Measurements from ENCODE around the gene DLEU7.

Gene DLEU7

GRCh38 chr13:50796463-50796862 lies 47.0 kb downstream of the DLEU7 start:
- no peak for DNase-seq (ENCODE audit: low read depth in 1 of 2, low spot score in 1 of 2)

- DNase-seq (ENCODE audit: low read depth in 1 of 2, low spot score in 1 of 2) = no peak
These were observed 49.3 kb downstream of the DLEU7 start for GRCh38 chr13:50794226-50794625.

- no peak for DNase-seq (ENCODE audit: low read depth in 1 of 2, low spot score in 1 of 2)
These were observed 50.5 kb downstream of the DLEU7 start for GRCh38 chr13:50793026-50793425.

GRCh38 chr13:50788551-50789210 lies 54.8 kb downstream of the DLEU7 start:
- no peak for DNase-seq (ENCODE audit: low read depth in 1 of 2, low spot score in 1 of 2)

GRCh38 chr13:50787316-50788195 lies 55.9 kb downstream of the DLEU7 start:
- no peak for DNase-seq (ENCODE audit: low read depth in 1 of 2, low spot score in 1 of 2)

GRCh38 chr13:50783717-50784290 lies 59.7 kb downstream of the DLEU7 start:
- DNase-seq (ENCODE audit: low read depth in 1 of 2, low spot score in 1 of 2) = no peak

- no peak for DNase-seq (ENCODE audit: low read depth in 1 of 2, low spot score in 1 of 2)
These were observed 60.4 kb downstream of the DLEU7 start for GRCh38 chr13:50783066-50783465.

GRCh38 chr13:50780201-50781015 lies 63.1 kb downstream of the DLEU7 start:
- DNase-seq (ENCODE audit: low read depth in 1 of 2, low spot score in 1 of 2) = no peak

DNA sequence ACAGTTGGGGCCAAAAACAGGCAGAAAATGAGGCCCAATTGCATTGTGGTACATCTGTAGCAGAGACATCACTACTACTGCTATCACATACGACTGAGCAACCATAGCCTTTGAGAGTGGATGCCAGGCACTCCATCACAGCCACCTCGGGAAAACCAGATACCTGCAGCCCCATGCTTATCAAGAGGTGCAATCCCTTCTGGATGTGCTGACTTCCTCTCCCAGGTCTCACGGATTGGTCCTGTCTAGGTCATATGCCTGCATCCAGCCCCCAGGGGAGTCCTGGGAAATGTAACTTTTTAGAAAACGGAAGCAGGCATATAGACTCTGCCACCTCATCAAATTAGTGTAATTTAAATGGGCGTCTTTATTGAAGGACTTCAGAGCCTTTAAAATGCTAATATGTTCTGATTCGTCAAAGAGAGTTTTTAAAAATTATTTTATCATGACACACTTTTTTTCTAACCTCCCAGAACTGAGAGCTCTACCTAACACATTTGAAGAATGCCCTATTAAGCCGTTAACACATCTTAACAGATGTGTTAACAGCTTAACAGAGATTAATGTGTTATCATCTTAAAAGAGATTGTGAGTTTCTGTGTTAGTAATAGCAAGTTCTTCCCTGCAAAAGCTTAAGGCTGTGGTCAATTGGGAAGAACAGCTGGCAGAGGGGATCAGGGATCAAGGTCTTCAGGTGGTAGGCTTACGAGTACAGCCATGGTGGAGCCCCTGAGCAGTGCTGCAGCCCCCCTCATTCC lies 63.9 kb downstream of the DLEU7 start:
- no peak for DNase-seq (ENCODE audit: low read depth in 1 of 2, low spot score in 1 of 2)

All from activated CD4-positive, alpha-beta T cell treated with anti-CD3 and anti-CD28 coated beads, Interleukin-2, amount 50 U/mL, for 24 hours (primary cell).